Measurements from ENCODE around the gene SH2D5. TPM values are rescaled to one million over a fixed set of nuclear protein-coding genes. Genes with fewer than 3 reads are reported as not detected.
A peak's percentile ranks its signal among the peaks of the same experiment; 100 is the strongest.

SH2D5 gene
- total RNA-seq (1 to 10 TPM in 2 of 7 donors, under 1 TPM in 4, not detected in 1; 0.43 to 1.8 (median 0.77) TPM), polyA plus RNA-seq (under 1 TPM; 0.15 TPM)
- long read RNA-seq, donor 1, partial matches to known transcripts: 0 of 3 reads
- long read RNA-seq, donor 1, other reads (novel, unspliced or antisense): 3 of 3 reads
- long read RNA-seq, donor 2: 0 reads
- long read RNA-seq, donor 3: 0 reads

DNA sequence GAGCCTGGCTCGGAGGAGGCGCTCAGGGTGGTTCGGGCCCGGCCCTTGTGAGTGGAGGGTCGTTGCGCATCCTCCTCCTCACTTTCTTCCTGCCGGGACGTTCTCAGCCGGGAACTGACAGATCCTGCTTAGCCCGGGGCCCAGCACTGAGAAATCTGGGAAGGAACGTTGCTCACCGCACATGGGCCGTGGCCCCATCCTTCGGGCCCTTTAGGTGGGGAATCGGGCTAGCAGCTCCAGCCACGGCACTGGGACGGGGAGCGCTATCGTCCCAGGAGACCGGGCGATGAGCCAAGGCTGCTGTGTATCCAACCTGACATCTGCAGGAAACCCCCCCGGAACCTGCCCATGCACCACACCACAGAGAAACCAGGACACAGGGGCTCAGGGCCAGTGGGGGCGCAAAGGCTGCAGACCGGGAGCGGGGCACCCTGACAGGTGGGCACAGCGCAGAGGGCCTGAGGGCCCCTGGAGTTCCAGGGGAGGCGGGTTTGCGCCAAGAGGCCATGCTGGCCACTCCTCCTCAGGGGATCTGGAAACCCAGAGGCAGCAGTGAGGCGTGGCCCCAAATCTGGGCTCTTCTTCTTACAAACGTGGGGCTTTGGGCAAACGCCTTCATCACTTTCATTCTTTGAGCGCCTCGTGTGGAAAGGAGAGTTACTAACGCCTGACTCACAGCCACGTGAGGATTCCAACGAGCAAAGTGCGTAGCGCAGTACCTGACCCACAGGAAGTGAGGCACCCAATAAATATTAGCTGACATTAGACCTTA lies at the start of gene SH2D5:
SH2D5 (minus strand) TSS at position 116 of the 772 bp plus-strand sequence. CDS start 4,659 bp downstream, outside the sequence.
- H3K36me3 ChIP-seq: no peaks in the 10 kb centered on the region
- DNase-seq: peak; percentile 75 to 89 (median 81)
- peak within 1 kb of the TSS; percentile 47 to 86 for H3K27ac ChIP-seq
- H3K27me3 ChIP-seq: no peaks in the 10 kb centered on the region
- peaks cover 7% of the 10 kb centered on the region for H3K4me1 ChIP-seq (ENCODE audit: insufficient read depth)
- peak within 1 kb of the TSS; percentile 36 for H3K4me3 ChIP-seq
- intact Hi-C loops (cut with DNase I): no loop called here
- TF ChIP-seq CTCF (IDR thresholded peaks at IDR 0.05) (peak; percentile 17 to 71 (median 70)), POLR2A (IDR thresholded peaks at IDR 0.05) (no peak)
- H3K9me3 ChIP-seq: no peaks in the 10 kb centered on the region
- WGBS, 3 donors: 0 to 1% (median 1%) methylated on average over 33 to 38 of the region's 38 CpGs

- no peak for DNase-seq
- TF ChIP-seq POLR2A (IDR thresholded peaks at IDR 0.05) (no peak), CTCF (IDR thresholded peaks at IDR 0.05) (no peak), EP300 (IDR thresholded peaks at IDR 0.05) (no peak)
- Histone ChIP-seq H3K9me3 (no peaks in the 10 kb centered on the region), H3K27me3 (no peaks in the 10 kb centered on the region), H3K4me1 (ENCODE audit: insufficient read depth) (peaks cover 5% of the 10 kb centered on the region), H3K27ac (no peak overlapping the region), H3K36me3 (no peaks in the 10 kb centered on the region), H3K4me3 (no peak overlapping the region)
- 88 to 90% (median 89%) methylated on average over 4 of the region's 4 CpGs for WGBS, 3 donors
- intact Hi-C loops (cut with DNase I): no loop called here
Measured at GRCh38 chr1:20775700-20776099, 43.2 kb upstream of the SH2D5 start.

GRCh38 chr1:20771780-20772179 lies 39.3 kb upstream of the SH2D5 start:
- TF ChIP-seq EP300 (IDR thresholded peaks at IDR 0.05): no peak
- no peak for TF ChIP-seq CTCF (IDR thresholded peaks at IDR 0.05)
- no peak for TF ChIP-seq POLR2A (IDR thresholded peaks at IDR 0.05)
- H3K4me3 ChIP-seq: no peak overlapping the region
- no peaks in the 10 kb centered on the region for H3K27me3 ChIP-seq
- no peak overlapping the region for H3K27ac ChIP-seq
- intact Hi-C loops (cut with DNase I): no loop called here
- no peak for DNase-seq
- H3K4me1 ChIP-seq (ENCODE audit: insufficient read depth): peaks cover 1% of the 10 kb centered on the region
- 82 to 89% (median 88%) methylated on average over 3 of the region's 3 CpGs for WGBS, 3 donors
- H3K36me3 ChIP-seq: no peaks in the 10 kb centered on the region
- H3K9me3 ChIP-seq: no peaks in the 10 kb centered on the region

DNA sequence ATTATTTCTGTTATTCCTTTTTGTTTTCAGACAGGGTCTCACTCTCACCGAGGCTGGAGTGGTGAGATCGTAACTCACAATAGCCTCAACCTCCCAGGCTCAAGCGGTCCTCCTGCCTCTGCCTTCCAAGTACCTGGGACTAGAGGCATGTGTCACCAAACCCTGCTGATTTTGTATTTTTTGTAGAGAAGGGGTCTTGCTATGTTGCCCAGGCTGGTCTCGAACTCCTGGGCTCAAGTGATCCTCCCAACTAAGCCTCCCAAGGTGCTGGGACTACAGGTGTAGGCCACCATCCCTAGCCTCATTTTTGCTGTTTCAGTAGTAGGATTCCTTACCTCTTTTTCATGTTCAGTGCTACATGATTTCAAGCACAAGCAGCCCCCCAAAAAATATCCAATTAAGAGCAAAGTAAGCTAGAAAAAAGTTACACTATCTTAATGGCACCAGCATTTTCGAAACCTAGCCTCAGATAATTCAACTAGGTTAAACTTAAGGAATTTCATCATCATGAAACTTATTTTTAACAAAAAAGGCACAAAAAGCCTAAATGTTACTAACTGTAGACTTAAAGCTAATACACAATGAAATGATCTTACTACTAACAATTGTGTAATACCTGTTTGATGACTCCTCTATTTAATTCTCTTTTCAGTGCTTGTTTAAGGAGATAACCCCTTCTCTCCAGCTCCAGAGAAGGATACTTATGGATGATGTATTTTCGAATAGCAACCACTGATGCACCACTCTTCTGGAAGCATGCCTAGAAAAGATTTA lies 38.0 kb upstream of the SH2D5 start:
- no peak for TF ChIP-seq EP300 (IDR thresholded peaks at IDR 0.05)
- TF ChIP-seq CTCF (IDR thresholded peaks at IDR 0.05): no peak
- no peak for TF ChIP-seq POLR2A (IDR thresholded peaks at IDR 0.05)
- H3K9me3 ChIP-seq: no peaks in the 10 kb centered on the region
- no peak overlapping the region for H3K27ac ChIP-seq
- no peaks in the 10 kb centered on the region for H3K36me3 ChIP-seq
- DNase-seq: no peak
- no peaks in the 10 kb centered on the region for H3K27me3 ChIP-seq
- WGBS, 3 donors: 87 to 91% (median 90%) methylated on average over 6 of the region's 6 CpGs
- no peak overlapping the region for H3K4me3 ChIP-seq
- intact Hi-C loops (cut with DNase I): no loop called here
- H3K4me1 ChIP-seq (ENCODE audit: insufficient read depth): peaks cover 1% of the 10 kb centered on the region

All from ovary (tissue), 10 donors.